D341Med (cell line): Measurements from ENCODE around the gene OR14J1.
"Not testable (repeated sequence)": the region's sequence is repeated elsewhere in the genome, so short reads cannot be mapped to it uniquely, and the experiment has no call there.

ENCODE experiments used
- DNase-seq: peaks from one replicate; pipeline ENCODE4 v3.0.0; 2012; ENCODE audit warnings: low spot score

The OR14J1 gene

GRCh38 chr6:29301316-29301715 is at the start of gene OR14J1:
Gene OR14J1, plus strand, starts transcription at chr6:29301701. Its CDS starts 4,989 bp downstream, at chr6:29306690.
- no peak for DNase-seq

- DNase-seq = no peak
Measured at GRCh38 chr6:29251736-29252135, 49.8 kb upstream of the OR14J1 start.

- no peak for DNase-seq
Measured at GRCh38 chr6:29255530-29255929, 46.0 kb upstream of the OR14J1 start.

GRCh38 chr6:29259721-29260120 is 41.8 kb upstream of the OR14J1 start:
- DNase-seq = no peak

GRCh38 chr6:29263001-29263400 is 38.5 kb upstream of the OR14J1 start:
- no peak for DNase-seq

GRCh38 chr6:29294499-29294914 is 7.0 kb upstream of the OR14J1 start:
- DNase-seq = no peak

GRCh38 chr6:29295181-29295585 is 6.3 kb upstream of the OR14J1 start:
- DNase-seq = peak; percentile 18

- no peak for DNase-seq
Measured at GRCh38 chr6:29295623-29296022, 5.9 kb upstream of the OR14J1 start.

GRCh38 chr6:29319931-29320330 is 18.4 kb downstream of the OR14J1 start:
- no peak for DNase-seq

GRCh38 chr6:29323332-29323731 is 21.8 kb downstream of the OR14J1 start:
- not testable (repeated sequence) for DNase-seq

- no peak for DNase-seq
Measured at GRCh38 chr6:29325777-29326176, 24.3 kb downstream of the OR14J1 start.

GRCh38 chr6:29332676-29333075 is 31.2 kb downstream of the OR14J1 start:
- no peak for DNase-seq

- DNase-seq = no peak
Measured at GRCh38 chr6:29336269-29336668, 34.8 kb downstream of the OR14J1 start.

- DNase-seq = no peak
Measured at GRCh38 chr6:29345380-29345779, 43.9 kb downstream of the OR14J1 start.

GRCh38 chr6:29349348-29349747 is 47.8 kb downstream of the OR14J1 start:
- DNase-seq = not testable (repeated sequence)

- no peak for DNase-seq
Measured at GRCh38 chr6:29354980-29355379, 53.5 kb downstream of the OR14J1 start.

GRCh38 chr6:29355603-29356002 is 54.1 kb downstream of the OR14J1 start:
- DNase-seq = no peak
